ENCODE measurements around the gene SUPT3H.

The SUPT3H gene

DNA sequence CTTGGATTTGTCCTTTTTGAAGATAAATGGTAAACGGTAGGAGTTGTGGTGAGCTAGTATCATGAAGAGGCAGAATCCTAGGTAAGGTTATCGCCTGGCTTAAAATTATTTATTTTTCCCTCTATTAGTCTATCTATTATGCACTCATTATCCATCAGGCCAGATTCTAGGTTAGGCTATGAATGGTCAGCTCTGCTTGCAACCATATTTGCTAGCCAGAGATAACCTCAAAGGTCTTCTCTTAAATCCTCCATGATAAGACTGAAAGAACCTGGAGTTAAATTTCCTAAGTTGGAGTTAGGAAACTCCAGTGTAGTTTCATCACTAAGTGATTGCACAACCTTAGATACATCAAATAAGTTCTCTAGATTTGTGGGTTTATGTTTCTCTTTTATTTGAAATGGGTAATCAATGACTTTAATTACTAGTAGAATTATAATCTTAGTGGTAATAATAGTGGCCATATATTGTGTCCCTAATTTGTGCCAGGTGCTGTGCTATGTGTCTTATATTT, 351.7 kb downstream of the SUPT3H start:
- peak; percentile 17 for DNase-seq (ENCODE audit: low read depth)
- H3K4me3 ChIP-seq (ENCODE audit: low read depth, low read length): no peak overlapping the region
- TF ChIP-seq MYC (IDR thresholded peaks at IDR 0.05; ENCODE audit: low read depth, low read length) (no peak), POLR2A (IDR thresholded peaks at IDR 0.05; ENCODE audit: extremely low read depth, insufficient read length) (no peak)
- TF ChIP-seq, protein P1, sequence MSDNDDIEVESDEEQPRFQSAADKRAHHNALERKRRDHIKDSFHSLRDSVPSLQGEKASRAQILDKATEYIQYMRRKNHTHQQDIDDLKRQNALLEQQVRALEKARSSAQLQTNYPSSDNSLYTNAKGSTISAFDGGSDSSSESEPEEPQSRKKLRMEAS (IDR thresholded peaks at IDR 0.05; ENCODE audit: low read depth, low read length): no peak
- TF ChIP-seq, protein P2, sequence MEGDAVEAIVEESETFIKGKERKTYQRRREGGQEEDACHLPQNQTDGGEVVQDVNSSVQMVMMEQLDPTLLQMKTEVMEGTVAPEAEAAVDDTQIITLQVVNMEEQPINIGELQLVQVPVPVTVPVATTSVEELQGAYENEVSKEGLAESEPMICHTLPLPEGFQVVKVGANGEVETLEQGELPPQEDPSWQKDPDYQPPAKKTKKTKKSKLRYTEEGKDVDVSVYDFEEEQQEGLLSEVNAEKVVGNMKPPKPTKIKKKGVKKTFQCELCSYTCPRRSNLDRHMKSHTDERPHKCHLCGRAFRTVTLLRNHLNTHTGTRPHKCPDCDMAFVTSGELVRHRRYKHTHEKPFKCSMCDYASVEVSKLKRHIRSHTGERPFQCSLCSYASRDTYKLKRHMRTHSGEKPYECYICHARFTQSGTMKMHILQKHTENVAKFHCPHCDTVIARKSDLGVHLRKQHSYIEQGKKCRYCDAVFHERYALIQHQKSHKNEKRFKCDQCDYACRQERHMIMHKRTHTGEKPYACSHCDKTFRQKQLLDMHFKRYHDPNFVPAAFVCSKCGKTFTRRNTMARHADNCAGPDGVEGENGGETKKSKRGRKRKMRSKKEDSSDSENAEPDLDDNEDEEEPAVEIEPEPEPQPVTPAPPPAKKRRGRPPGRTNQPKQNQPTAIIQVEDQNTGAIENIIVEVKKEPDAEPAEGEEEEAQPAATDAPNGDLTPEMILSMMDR (IDR thresholded peaks at IDR 0.05; ENCODE audit: low read depth, low read length): no peak

DNA sequence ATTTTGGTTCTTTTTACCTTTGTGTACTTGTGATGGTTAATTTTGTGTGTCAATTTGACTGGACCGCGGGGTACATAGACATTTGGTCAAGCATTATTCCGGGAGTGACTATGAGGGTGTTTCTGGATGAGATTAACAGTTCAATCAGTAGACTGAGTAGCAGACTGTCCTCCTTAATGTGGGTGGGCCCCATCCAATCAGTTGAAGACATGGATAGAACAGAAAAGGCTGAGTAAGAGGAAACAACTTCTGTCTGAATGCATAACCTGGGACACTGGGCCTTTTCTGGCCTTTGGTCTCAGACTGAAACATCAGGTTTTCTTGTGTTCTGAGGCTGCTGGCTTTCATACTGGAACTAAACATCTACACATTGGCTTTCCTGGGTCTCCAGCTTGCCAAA, 353.1 kb downstream of the SUPT3H start:
- H3K4me3 ChIP-seq (ENCODE audit: low read depth, low read length): no peak overlapping the region
- DNase-seq (ENCODE audit: low read depth): no peak
- no peak for TF ChIP-seq POLR2A (IDR thresholded peaks at IDR 0.05; ENCODE audit: extremely low read depth, insufficient read length)
- TF ChIP-seq, protein P1 (IDR thresholded peaks at IDR 0.05; ENCODE audit: low read depth, low read length): no peak
- TF ChIP-seq, protein P2 (IDR thresholded peaks at IDR 0.05; ENCODE audit: low read depth, low read length): no peak
- no peak for TF ChIP-seq MYC (IDR thresholded peaks at IDR 0.05; ENCODE audit: low read depth, low read length)

DNA sequence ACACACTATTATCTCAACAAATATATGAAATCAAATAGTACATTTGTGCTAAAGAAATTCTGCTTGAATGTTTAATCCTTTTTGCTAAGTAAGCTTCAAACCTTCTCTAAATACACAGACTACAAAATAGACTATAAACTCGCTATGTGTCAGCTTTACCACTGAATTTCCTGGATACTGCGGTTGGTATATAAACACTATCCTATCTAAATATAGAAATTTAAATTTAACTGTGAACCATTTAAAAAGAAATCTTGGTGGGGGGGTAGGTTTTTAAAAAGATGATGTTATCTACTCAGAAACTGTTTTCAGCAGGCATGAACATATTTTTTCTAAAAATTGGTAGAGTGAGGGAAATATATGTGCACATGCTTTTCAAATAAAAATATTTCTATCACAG, 356.1 kb downstream of the SUPT3H start:
- no peak overlapping the region for H3K4me3 ChIP-seq (ENCODE audit: low read depth, low read length)
- no peak for DNase-seq (ENCODE audit: low read depth)
- TF ChIP-seq, protein P2 (IDR thresholded peaks at IDR 0.05; ENCODE audit: low read depth, low read length): no peak
- TF ChIP-seq POLR2A (IDR thresholded peaks at IDR 0.05; ENCODE audit: extremely low read depth, insufficient read length): no peak
- TF ChIP-seq, protein P1 (IDR thresholded peaks at IDR 0.05; ENCODE audit: low read depth, low read length): no peak
- no peak for TF ChIP-seq MYC (IDR thresholded peaks at IDR 0.05; ENCODE audit: low read depth, low read length)

DNA sequence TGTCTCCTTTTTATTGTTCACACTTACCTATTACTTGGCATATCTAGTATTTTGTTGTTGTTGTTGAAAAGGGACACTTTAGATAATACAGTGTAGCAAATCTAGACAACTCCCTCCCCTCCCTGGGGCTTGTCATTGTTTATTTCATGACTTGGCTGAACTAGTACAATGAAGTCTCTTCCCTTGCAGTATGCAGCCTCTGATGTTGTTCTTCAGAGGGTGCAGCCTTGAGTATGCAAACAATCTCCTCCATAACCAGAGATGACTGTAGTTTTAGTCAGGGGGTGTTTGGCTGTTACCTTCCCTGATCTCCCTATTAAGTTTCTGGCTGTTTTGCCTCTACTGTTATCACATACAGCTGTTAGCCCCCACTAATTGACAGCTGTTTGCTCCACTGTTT, 365.0 kb downstream of the SUPT3H start:
- H3K4me3 ChIP-seq (ENCODE audit: low read depth, low read length): no peak overlapping the region
- TF ChIP-seq MYC (IDR thresholded peaks at IDR 0.05; ENCODE audit: low read depth, low read length) (no peak), POLR2A (IDR thresholded peaks at IDR 0.05; ENCODE audit: extremely low read depth, insufficient read length) (no peak)
- TF ChIP-seq, protein P2 (IDR thresholded peaks at IDR 0.05; ENCODE audit: low read depth, low read length): no peak
- TF ChIP-seq, protein P1 (IDR thresholded peaks at IDR 0.05; ENCODE audit: low read depth, low read length): no peak
- DNase-seq (ENCODE audit: low read depth): no peak

DNA sequence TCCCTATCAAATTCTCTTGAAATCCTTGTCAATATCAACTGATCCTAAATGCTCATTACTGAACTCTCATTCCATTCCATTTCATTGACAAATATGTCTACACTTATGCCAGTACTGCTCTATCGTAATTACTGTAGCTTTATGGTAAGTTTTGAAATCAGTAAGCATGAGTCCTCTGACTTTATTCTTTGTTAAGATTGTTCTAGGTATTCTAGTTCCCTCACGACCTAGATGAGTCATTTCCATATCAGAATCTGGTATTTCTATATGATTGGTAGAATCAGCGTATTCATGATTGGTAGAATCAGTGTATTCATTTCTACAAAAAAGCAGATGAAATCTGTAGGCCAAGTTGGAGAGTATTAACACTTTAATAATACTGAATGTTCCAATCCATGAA, 368.2 kb downstream of the SUPT3H start:
- TF ChIP-seq MYC (IDR thresholded peaks at IDR 0.05; ENCODE audit: low read depth, low read length): no peak
- no peak overlapping the region for H3K4me3 ChIP-seq (ENCODE audit: low read depth, low read length)
- no peak for DNase-seq (ENCODE audit: low read depth)

DNA sequence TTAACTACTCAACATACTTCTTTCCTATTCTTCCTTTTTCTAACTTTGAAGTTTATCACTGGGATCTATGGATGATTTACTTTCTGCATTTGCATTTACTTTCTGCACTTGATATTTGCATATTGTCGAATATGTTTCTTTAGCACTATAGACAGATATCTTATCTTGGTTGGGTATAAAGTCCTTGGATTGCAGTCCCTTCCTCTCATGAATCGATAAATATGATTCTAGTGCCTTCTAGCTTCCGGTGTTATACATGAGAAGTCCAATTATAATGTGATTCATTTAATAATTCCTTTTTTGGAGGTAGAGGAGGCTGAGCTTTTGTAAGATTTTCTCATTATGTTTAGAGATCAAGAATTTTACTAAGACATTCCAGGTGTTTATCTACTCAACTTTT, 370.8 kb downstream of the SUPT3H start:
- no peak for DNase-seq (ENCODE audit: low read depth)
- TF ChIP-seq, protein P2 (IDR thresholded peaks at IDR 0.05; ENCODE audit: low read depth, low read length): no peak
- TF ChIP-seq, protein P1 (IDR thresholded peaks at IDR 0.05; ENCODE audit: low read depth, low read length): no peak
- TF ChIP-seq POLR2A (IDR thresholded peaks at IDR 0.05; ENCODE audit: extremely low read depth, insufficient read length): no peak
- TF ChIP-seq MYC (IDR thresholded peaks at IDR 0.05; ENCODE audit: low read depth, low read length): no peak
- no peak overlapping the region for H3K4me3 ChIP-seq (ENCODE audit: low read depth, low read length)
